CD4-positive, alpha-beta T cell treated with Interleukin-17A for 4 hours (primary cell): ENCODE data around the gene KRTAP5-5.
A peak's percentile ranks its signal among the peaks of the same experiment; 100 is the strongest.
"Not testable (repeated sequence)": the region's sequence is repeated elsewhere in the genome, so short reads cannot be mapped to it uniquely, and the experiment has no call there.

Experiments used
- DNase-seq: peaks from one replicate; pipeline ENCODE4 v3.0.0-alpha.2; 2020; ENCODE audit warnings: mixed read lengths

Gene KRTAP5-5

DNA sequence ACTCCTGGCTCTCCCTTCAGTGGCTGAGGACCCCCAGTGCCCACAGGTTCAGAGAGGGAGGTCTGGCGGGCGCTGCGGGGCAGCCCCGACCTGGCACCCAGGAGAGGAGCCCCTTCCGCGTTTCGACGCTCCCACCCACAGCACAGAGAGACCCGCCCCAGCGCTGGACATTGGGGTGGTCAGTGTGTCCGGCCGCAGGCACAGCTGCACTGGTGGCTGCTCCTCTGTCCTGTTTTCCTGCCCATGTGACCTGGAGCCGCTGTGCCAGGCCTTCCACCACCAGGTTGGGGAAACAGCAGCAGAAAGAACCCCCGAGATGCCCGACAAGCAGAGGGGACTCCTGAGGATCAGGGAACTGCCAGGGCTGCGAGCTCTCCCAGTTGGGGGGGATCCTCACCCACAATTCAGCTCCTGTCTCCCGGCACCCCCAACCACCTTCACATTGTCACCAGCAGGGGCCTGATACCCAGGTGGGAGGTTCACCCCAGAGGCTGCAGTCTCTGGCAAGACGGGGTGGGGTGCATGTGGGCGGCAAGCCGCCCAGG, 13.6 kb downstream of the KRTAP5-5 start:
- DNase-seq: no peak

DNA sequence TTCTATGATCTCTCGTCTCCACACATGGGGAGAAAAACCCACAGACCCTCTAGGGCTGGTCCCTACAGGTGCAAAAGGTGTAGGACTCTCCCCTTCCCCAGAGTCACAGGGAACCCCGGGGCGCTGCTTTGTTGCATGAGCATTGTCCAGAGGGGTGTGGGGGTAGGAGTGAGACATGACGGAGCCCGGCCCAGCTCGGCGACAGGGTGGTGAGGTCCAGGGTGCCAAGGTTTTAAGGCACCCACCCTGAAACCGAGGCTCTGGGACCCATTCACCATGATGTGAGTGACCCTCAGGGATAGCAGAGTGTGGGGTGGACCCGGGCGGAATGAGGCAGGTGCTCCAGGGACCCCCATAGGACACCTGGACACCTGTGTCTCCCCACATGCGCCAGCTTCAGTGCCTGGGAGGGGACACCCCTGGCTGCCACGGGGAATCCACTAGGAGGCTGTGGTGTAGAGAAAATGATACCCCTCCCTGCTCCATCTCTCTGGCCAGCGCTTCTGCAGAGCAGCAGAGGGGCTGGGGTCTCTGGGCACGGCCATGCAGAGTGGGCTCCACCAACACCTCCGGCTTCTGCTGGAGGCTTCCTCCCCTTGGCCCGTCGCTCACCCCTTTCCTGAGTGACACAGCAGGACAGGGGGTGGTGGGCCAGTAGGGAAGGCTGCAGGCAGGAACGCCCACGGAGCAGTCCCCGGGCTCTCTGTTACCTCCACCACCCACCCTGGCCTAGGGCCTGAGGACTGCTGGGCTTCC, 15.2 kb downstream of the KRTAP5-5 start:
- no peak for DNase-seq

DNA sequence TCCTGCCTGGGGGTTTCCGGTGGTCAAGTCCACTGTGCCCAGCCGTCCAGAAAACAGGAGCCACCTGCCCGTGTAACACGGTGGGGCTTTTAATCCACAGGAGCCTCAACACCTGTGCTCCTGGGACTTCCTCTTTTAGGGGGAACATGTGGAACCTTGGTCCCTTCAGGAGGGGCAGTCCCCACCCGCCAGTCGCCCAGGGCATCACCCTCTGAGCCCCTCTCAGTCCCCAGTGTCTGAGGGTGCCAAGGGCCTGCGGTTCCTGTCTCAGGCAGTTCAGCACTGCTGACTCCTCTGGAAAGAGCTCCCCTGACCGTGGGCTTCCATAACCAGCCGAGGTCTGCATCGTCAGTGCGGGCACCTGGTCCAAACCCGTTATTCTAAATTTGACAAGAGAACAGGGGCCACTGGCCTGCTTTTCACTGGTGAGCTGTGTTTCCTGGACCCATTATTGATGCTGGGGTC, 15.8 kb downstream of the KRTAP5-5 start:
- DNase-seq: no peak

DNA sequence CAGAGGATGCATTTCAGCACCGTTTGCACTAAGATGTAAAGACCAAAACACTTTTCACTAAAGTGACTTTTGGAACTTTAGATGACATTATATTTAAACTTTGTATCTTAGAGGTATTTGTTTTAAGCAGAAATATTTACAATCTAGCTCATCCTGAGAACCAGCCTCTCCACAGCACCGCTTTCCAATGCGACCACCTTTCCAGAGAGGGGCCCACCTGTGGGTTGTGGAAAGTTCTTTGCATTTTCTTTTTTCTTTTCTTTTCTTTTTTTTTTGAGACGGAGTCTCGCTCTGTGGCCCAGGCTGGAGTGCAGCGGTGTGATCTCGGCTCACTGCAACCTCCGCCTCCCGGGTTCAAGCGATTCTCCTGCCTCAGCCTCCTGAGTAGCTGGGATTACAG, 17.0 kb downstream of the KRTAP5-5 start:
- not testable (repeated sequence) for DNase-seq

DNA sequence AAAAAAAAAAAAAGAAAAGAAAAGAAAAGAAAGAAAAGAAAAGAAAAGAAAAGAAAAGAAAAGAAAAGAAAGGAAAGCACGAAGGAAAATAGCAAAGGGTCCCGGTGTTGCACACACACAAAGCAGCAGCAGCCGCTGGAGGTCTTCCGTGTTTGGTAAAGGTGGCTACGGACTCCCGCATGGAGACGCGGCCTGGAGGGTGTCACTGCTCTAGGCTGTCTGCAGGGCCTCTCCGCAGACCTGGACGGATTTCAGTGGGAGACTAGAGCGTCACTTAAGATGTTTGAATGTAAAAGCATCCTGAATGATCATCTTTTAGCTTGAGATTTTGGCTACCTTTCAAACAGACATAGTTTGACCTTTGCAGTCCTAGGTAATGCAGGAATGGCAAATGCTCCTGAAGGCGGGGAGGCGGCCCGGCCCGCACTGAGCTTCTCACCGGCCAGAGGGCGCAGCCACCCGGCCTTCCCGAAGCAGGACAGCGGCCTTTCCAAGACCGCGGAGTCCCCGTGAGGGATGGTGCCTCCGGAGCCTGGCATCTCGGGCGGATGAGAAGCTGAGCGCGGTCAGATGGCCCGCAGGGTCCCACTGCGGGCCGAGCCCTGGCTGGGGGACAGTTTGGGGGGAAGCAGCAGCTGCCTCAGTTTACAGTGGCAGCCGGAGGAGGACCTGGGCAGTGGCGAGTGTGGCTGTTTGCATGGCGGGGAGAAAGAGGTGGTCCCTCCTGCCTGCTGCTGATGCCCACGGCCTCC, 18.5 kb downstream of the KRTAP5-5 start:
- no peak for DNase-seq

DNA sequence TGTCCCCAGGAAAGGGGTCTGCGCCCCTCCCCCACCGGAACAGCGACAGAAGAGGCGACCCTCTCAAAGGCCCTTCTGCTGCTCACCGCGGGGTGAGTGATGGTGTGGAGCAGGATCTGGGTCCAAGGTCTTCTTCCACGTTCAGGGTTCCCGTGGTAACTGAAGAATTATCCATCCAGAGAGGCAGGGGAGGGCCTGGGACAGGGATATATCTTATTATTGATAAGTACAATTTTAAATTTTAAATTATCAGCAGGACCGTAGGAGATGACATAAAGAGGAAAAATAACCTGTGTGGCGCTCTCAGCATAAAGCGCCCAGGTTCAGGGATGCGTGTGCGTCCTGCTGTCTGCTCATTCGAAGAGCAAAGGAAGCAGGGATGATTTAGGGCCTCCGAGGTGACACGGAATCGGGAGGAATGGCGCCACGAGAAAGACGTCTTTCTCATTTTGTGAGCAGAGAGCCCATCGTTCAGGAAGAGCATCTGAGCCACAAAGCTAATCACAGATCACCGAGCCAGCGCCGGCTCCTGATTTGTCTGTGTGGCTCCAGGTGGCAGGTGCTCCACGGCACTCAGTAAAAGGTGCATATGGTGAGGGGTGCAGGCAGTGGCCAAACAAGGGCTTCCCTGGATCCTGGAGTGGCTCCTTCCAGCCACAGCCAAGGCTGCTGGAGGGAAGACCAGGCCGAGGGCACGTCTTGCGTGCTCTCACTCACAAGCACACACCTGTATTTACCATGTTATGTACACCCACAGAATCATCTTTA, 19.3 kb downstream of the KRTAP5-5 start:
- no peak for DNase-seq

DNA sequence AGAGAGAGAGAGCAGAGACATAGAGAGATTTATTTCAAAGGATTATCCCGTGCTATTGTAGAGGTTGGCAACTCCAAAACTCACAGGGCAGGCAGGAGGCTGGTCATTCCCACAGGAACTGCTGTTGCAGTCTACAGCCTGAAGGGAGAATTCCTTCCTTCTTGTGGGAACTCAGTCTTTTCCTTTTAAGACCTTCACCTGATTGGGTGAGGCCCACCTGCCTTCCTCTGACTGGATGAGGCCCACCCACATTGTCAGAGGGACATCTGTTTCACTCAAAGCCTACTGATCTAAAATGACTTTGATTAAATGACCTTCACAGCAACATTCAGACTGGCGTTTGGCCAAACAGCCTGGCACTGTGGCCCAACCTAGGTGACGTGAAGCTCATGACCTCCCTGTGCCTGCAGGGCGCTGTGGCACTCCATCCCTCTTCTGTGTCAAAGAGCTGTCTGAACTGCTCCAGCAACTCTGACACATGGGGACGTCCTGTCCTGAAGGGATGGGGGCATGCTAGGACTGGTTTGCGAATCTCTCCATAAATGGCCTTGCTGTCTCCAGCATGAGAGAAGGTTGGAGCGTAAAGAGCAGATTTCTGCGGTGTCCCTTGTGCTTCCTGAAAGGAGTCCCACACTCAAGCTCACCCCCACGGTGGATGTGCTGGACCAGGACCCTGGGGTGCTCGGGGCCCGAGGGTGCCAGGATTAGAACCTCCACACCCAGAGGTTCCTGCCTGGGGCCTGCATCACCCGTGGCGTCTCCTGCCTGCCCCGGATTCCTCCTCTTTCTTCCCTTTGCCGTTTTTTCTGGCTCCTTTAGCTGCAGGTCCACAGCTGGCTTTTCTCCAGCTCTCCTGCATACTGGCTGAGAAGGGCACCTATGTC, 20.7 kb downstream of the KRTAP5-5 start:
- DNase-seq: no peak

DNA sequence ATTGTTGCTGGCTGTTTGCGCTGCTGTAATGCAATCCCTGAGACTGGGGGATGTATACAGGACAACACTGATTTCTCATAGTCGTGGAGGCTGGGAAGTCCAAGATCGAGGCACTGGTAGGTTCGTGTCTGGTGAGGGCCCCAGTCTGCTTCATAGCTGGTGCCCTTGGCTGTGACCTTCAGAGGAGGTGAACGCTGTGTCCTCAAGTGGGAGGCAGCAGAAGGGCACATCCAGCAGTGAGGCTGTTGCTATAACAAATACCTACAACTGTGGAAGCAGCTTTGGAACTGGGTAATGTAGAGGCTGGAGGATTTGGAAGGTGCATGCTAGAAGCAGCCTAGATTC, 21.3 kb downstream of the KRTAP5-5 start:
- DNase-seq: no peak

DNA sequence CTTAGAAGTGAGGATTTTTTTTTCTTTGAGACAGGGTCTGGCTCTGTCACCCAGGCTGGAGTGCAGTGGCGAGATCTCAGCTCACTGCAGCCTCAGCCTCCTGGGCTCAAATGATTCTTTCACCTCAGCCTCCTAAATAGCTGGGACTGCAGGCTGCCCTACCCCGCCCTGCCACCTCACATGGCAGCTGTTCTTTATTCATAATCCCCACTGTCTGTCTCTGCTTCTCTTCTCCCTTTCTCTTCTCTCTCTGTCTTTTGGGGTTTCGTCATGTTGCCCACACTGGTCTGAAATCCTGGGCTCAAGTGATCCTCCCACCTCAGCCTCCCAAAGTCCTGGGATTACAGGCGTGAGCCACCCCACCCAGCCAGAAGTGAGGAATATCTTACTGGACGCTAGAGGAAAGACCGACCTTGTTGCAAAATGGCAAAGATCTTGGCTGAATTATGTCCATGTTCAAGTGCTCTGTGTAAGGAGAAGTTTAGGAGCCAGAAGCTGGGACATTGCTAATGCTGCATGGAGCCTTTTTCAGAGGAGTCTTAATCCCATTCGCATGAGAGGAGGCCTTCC, 21.9 kb downstream of the KRTAP5-5 start:
- DNase-seq: no peak

DNA sequence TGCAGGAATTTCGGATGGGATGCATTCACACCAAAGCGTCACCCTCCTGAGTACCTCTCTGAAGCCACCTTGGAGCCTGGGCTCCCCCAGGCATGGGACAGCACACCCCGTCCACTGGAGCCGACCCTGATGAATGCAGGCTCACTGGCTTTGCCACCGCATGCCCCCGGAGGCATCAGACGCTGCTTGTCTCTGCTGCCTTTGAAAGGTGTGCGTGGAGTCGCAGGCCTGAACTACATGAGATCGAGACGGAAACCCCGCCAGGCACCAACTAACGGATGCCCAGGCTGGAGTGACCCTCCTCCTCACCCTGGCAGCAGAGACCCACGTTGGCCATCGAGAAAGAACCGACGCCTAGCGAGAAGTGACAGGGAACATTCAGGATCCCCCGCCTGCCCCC, 22.5 kb downstream of the KRTAP5-5 start:
- no peak for DNase-seq

DNA sequence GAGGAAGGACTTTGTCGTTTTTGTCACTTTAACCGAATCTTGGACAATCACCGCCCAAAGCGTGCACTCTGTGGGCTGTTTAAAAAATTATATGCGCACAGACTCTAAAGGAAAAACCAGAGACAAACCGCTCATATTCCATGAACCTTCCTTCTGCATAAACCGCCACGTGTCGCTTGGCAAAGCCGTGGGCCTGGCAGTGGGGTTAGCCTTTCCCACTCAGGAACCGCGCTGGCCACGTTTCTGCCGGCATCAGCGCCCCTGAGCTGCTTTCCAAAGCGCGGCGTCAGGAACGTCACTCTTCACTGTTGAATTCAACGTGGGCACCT, 22.8 kb downstream of the KRTAP5-5 start:
- DNase-seq: no peak

DNA sequence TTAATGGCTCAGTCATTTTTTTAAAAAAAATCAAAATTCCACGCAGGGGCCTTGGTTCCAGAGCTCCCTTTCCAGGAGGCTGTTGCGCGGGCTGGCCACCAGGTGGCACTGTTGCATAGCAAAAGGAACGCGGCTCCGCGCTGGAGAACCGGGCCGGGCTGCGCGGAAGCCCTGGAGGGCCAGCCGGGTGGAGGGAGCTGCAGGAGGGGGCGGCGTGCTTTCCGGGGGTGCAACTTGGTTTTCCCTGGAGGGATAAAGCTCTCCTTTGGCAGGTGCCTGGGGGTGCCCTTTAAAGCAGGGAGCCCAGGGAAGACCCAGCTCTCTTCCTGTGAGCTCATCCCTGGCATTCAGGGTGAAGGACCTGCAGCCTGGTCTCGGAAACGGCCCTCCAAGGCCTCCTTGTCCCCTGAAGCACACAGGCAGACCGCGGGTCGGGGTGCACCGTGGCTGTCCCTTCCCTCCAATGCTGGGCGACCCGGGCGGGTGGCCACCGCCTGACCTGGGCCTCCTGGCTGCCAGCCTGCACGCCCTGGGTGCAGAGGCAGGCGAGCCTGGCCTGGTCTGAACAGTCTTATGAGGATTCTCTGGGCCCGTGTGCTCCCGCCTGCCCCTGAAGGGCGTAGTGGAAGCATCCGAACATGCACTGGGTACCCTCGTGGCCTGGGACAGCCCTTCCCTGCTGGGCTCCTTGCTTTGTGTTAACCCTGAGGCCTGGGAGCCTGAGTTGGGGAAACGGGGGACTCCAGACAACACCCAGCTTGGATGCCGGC, 23.4 kb downstream of the KRTAP5-5 start:
- peak; percentile 83 for DNase-seq

DNA sequence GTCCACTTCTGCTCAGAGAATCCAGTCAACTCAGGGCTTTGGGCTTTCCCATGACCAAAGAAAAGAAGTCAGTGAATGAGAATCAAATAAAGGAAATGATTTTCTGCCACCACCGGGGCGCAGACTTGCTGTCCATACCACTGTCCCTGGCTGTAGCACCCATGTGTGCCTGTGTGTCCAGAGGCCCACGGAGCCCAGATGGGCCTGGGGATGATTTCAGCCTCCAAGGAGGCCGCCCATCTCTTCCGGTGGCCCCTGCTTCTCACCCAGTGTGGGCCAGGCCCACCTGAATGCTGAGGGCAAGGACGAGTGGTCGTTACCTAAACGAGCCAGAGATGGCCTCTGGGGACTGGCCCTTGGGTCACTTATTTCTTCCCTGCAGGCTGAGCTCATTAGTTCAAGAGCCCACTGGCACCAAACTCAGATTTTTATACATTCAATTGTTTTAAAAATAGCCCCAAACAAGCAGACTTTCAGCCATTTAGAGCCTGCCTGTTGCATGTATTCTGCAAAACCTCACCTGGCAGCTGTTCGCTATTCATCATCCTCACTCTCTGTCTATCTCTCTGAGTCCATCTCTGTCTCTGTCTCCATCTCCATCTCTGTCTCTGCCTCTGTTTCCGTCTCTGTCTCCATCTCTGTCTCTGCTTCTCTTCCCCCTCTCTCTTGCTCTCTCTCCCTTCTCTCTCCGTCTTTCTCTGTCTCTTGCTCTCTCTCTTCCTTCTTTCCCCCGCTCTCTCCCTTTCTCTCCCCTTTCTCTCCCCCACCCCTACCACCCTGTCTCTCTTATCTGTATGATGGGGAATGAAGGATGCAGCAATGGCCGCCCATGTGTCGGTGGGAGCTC, 24.2 kb downstream of the KRTAP5-5 start:
- no peak for DNase-seq

DNA sequence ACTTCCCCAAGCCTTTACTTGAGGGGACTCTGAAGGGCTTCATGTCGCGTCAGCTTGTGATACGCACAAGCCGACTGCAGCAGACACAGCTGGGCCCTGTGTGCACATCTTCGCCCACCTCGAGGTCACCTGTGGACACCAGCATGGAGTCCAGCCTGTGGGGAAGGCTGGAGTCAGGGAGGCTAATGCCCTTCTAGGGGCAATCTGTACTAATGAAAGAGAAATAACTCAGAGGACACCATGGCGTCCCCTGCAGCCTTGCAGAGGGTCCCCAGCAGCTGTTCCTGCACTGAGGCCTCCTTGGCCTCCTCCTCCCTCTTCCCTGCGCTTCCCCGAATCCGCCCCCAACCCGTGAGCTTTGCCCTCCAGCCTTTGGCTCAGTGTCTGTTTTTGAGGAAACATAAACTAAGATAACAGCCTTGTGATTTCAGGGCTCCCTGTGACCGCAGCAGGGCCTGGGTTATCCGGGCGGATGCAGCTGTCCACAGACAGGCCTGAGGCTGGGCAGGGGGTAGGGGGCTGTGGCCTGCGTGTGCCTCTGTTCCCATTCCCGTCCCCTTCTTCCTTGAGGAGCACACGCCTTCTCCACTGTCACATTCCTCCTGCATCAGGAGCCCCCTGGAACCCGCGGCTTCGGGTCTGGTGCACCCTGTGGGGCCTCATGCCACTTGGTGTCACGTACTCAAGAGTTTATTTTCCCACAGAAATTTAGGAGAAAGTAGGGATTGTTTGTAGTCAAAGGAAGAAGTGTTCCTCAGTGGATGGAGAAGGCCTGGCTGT, 25.0 kb downstream of the KRTAP5-5 start:
- DNase-seq: no peak

DNA sequence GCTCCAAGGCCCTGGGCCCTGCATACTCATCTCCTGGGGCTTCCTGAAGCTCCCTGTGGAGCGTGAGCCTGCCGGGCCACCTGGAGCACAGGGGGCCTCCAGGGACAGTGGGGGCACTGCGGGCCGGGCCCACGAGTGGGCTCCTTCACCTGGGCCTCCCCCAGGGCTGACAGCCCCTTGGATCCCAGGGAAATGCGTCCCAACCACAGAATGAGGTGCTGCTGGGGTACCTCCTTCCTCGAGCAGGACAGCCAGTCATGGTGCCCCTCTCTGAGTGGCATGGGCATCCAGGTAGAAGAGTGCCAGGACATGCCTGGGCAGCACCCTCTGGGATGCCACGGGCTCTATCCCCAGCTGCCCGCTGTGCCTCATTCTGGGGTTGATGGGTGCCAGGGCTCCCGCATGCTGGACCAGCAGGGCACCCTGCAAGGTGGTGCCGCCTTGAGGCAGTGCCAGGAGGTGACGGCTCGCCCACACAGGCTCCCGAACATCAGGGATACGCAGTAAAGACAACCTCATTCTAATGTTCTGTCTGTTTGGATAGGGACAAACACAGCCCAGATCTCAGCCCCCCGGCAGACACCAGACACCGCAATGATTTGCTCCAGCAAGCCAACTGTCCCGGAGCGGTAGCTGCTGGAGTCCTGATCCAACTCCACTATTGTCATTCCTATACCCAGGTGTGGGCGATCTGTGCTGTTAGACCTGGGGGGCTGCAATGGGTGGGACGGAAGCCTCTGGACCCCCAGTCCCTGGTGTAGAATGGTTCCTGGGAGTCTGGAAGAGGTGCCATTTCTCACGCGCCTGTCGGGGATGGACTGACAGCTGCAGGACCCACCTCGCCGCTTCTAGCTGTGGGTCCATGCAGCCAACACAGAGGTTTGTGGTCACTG, 25.8 kb downstream of the KRTAP5-5 start:
- no peak for DNase-seq

DNA sequence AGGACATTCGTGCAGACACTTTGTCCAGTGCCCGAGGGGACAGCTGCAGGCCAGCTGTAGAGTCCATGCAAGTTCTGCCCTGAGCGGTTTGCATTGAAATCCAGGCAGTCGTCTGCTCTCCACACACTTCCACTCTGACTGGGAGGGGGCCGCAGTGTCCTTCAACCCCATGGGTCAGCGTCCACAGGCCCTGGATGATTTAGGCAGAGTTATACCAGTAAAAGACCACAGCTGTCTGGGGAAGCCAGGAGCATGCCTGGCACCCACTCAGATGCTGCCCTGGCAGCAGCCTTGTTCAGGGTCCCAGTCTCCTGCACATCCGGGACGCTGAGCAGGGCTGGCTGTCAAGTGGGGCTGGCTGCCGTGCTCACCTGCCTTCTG, 26.5 kb downstream of the KRTAP5-5 start:
- no peak for DNase-seq

DNA sequence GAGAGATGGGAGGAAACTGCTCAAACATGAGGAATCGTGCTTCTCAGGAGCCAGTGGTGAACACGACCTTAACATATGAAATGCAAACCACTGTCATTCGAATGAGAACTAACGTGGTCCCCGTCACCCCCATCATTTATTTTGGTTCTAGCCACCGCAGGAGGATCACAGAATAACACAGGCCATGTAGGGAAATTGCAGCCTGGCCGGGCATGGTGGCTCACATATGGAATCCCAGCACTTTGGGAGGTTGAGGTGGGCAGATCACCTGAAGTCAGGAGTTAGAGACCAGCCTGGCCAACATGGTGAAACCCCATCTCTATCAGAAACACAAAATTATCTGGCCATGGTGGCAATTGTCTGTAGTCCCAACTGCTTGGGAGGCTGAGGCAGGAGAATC, 27.1 kb downstream of the KRTAP5-5 start:
- no peak for DNase-seq

DNA sequence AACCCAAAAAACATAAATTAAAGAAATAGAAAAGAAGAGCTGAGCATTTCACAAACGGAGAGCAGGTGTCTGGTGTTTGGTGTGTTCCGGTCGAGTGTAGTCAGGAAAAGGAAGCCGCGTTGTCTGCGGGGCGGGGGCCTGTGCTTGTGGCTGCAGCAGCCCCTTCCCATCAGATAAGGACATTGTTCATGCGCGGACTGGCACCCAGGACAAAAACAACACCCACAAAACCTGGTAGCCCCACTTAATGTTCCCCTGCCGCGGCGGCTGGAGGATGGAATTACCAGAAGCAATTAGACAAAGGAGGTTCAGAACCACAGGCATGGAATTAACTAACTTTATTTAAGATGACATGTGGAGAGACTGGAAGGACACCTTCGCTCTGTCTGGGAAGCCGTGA, 29.9 kb downstream of the KRTAP5-5 start:
- DNase-seq: peak; percentile 36
